ENCODE data around the gene LDB2.

The LDB2 gene

GRCh38 chr4:16462656-16463055 lies 435.8 kb downstream of the LDB2 start:
- no peaks in the 10 kb centered on the region for H3K27me3 ChIP-seq (ENCODE audit: insufficient read depth, low read length)
- H3K4me3 ChIP-seq (ENCODE audit: low read length): no peak overlapping the region
- no peak overlapping the region for H2AFZ ChIP-seq (ENCODE audit: low read depth, low read length)
- H3K9me3 ChIP-seq (ENCODE audit: low read length): no peaks in the 10 kb centered on the region
- no peaks in the 10 kb centered on the region for H3K4me1 ChIP-seq (ENCODE audit: insufficient read depth, low read length)
- no peaks in the 10 kb centered on the region for H3K36me3 ChIP-seq (ENCODE audit: insufficient read depth, low read length)

- Histone ChIP-seq H3K27me3 (ENCODE audit: insufficient read depth, low read length) (no peaks in the 10 kb centered on the region), H3K4me3 (ENCODE audit: low read length) (no peak overlapping the region), H3K9me3 (ENCODE audit: low read length) (no peaks in the 10 kb centered on the region), H3K36me3 (ENCODE audit: insufficient read depth, low read length) (no peaks in the 10 kb centered on the region), H3K4me1 (ENCODE audit: insufficient read depth, low read length) (no peaks in the 10 kb centered on the region), H2AFZ (ENCODE audit: low read depth, low read length) (no peak overlapping the region)
Measured at GRCh38 chr4:16461362-16461761, 437.1 kb downstream of the LDB2 start.

GRCh38 chr4:16457944-16458343 lies 440.5 kb downstream of the LDB2 start:
- Histone ChIP-seq H3K9me3 (ENCODE audit: low read length) (no peaks in the 10 kb centered on the region), H3K4me1 (ENCODE audit: insufficient read depth, low read length) (no peaks in the 10 kb centered on the region), H3K27me3 (ENCODE audit: insufficient read depth, low read length) (no peaks in the 10 kb centered on the region), H2AFZ (ENCODE audit: low read depth, low read length) (no peak overlapping the region), H3K36me3 (ENCODE audit: insufficient read depth, low read length) (no peaks in the 10 kb centered on the region), H3K4me3 (ENCODE audit: low read length) (no peak overlapping the region)

All from neuron (in vitro differentiated cells).